ENCODE measurements around the gene KRTAP5-5. TPM values are rescaled to one million over a fixed set of nuclear protein-coding genes. Genes with fewer than 3 reads are reported as not detected.

KRTAP5-5 gene
- total and polyA plus RNA-seq, 10 donors: not detected

GRCh38 chr11:1674173-1675131, 44.9 kb downstream of the KRTAP5-5 start:
- TF ChIP-seq, protein P1, sequence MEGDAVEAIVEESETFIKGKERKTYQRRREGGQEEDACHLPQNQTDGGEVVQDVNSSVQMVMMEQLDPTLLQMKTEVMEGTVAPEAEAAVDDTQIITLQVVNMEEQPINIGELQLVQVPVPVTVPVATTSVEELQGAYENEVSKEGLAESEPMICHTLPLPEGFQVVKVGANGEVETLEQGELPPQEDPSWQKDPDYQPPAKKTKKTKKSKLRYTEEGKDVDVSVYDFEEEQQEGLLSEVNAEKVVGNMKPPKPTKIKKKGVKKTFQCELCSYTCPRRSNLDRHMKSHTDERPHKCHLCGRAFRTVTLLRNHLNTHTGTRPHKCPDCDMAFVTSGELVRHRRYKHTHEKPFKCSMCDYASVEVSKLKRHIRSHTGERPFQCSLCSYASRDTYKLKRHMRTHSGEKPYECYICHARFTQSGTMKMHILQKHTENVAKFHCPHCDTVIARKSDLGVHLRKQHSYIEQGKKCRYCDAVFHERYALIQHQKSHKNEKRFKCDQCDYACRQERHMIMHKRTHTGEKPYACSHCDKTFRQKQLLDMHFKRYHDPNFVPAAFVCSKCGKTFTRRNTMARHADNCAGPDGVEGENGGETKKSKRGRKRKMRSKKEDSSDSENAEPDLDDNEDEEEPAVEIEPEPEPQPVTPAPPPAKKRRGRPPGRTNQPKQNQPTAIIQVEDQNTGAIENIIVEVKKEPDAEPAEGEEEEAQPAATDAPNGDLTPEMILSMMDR (IDR thresholded peaks at IDR 0.05 in 8 of 11, conservative IDR thresholded peaks at IDR 0.05 in 3 of 11): no peak
- TF ChIP-seq POLR2AphosphoS5 (IDR thresholded peaks at IDR 0.05): no peak
- no peak for TF ChIP-seq POLR2A (IDR thresholded peaks at IDR 0.05)
- Histone ChIP-seq H3K36me3 (no peaks in the 10 kb centered on the region), H3K9me3 (no peaks in the 10 kb centered on the region), H3K4me3 (no peak overlapping the region), H3K27me3 (replicated peaks in 1 of 7) (peaks cover 0 to 47% (median 0%) of the 10 kb centered on the region in 7 donors), H3K27ac (peak overlapping the region in 4 of 8 donors; percentile 11 to 42 (median 22)), H3K4me1 (peaks cover 0 to 22% (median 8%) of the 10 kb centered on the region in 6 donors)
- DNase-seq: no peak
- WGBS, 5 donors: 64 to 82% (median 74%) methylated on average over 15 to 21 of the region's 21 CpGs
- intact Hi-C loops (cut with DNase I; ENCODE audit: low total_unique reads): no loop called here

- no peaks in the 10 kb centered on the region for H3K9me3 ChIP-seq
- DNase-seq: no peak
- H3K36me3 ChIP-seq: no peaks in the 10 kb centered on the region
- peaks cover 0 to 50% (median 0%) of the 10 kb centered on the region in 7 donors for H3K27me3 ChIP-seq (replicated peaks in 1 of 7)
- H3K4me3 ChIP-seq: no peak overlapping the region
- 75 to 89% (median 77%) methylated on average over 11 of the region's 11 CpGs for WGBS, 5 donors
- peaks cover 0 to 15% (median 8%) of the 10 kb centered on the region in 6 donors for H3K4me1 ChIP-seq
- intact Hi-C loops (cut with DNase I; ENCODE audit: low total_unique reads): no loop called here
- H3K27ac ChIP-seq: no peak overlapping the region
- no peak for TF ChIP-seq POLR2AphosphoS5 (IDR thresholded peaks at IDR 0.05)
Observed at GRCh38 chr11:1675536-1676228, 46.1 kb downstream of the KRTAP5-5 start.

DNA sequence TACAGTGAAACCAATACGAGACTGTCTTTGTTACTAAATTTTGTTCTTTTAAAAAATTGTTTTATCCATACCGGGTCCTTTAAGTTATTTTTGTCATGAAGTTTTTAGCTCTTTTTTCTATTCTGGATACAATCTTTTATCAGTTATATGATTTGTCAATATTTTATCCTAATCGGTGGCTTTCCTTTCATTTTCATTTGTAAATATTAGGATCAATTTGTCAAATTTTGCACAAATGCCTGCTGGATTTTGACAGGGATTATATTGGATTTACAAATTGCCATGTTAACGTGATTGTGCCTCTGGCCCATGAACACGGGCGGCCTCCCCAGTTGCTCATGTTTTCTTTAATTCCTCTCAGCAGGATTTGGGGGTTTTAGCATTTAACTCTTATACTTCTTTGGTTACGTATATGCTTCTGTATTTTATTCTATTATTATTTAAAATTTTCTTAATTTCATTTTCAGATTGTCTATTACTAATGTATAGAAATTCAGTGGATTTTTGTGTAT, 46.7 kb downstream of the KRTAP5-5 start:
- WGBS, 5 donors: 87 to 94% (median 91%) methylated on average over 7 of the region's 7 CpGs
- Histone ChIP-seq H3K4me1 (peaks cover 0 to 11% (median 7%) of the 10 kb centered on the region in 6 donors), H3K27me3 (replicated peaks in 1 of 7) (peaks cover 0 to 56% (median 0%) of the 10 kb centered on the region in 7 donors), H3K36me3 (no peaks in the 10 kb centered on the region), H3K9me3 (no peaks in the 10 kb centered on the region), H3K4me3 (no peak overlapping the region), H3K27ac (no peak overlapping the region)
- TF ChIP-seq, protein P1 (IDR thresholded peaks at IDR 0.05 in 8 of 11, conservative IDR thresholded peaks at IDR 0.05 in 3 of 11): no peak
- TF ChIP-seq POLR2AphosphoS5 (IDR thresholded peaks at IDR 0.05) (no peak), POLR2A (IDR thresholded peaks at IDR 0.05) (no peak)
- DNase-seq: no peak
- intact Hi-C loops (cut with DNase I; ENCODE audit: low total_unique reads): no loop called here

DNA sequence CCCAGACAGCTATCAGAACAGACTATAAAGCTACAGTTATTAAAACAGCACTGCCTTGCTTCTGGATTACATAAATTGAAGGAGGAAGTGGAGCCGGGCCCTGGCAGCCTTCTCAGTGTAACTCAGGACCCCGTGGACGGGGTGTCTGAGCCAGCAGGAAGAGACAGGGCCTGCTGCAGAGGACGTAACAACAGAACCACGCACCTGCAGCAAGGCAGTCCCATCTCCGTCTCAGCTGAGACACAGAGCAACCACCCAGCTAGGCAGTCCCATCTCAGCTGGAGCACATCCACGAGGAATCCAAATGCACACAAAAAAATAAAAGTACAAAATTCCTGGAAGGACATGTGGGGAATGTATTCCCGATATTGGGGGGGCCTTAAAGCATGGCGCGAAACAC, 50.3 kb downstream of the KRTAP5-5 start:
- DNase-seq: no peak
- Histone ChIP-seq H3K9me3 (no peaks in the 10 kb centered on the region), H3K4me3 (no peak overlapping the region), H3K36me3 (no peaks in the 10 kb centered on the region), H3K27ac (no peak overlapping the region), H3K4me1 (peaks cover 0 to 16% (median 3%) of the 10 kb centered on the region in 6 donors), H3K27me3 (replicated peaks in 1 of 7) (peaks cover 0 to 44% (median 0%) of the 10 kb centered on the region in 7 donors)
- intact Hi-C loops (cut with DNase I; ENCODE audit: low total_unique reads): no loop called here
- WGBS, 5 donors: 69 to 77% (median 76%) methylated on average over 10 of the region's 10 CpGs
- TF ChIP-seq POLR2AphosphoS5 (IDR thresholded peaks at IDR 0.05) (no peak), POLR2A (IDR thresholded peaks at IDR 0.05) (no peak)
- TF ChIP-seq, protein P1 (IDR thresholded peaks at IDR 0.05 in 8 of 11, conservative IDR thresholded peaks at IDR 0.05 in 3 of 11): no peak

Other genes starting within 250 kb of the KRTAP5-5 start
- under 1 TPM; 0.26 to 0.77 (median 0.47) TPM for gene BRSK2, start 239.8 kb upstream of the KRTAP5-5 start, total RNA-seq
- gene BRSK2, start 239.8 kb upstream of the KRTAP5-5 start, polyA plus RNA-seq: 1 to 10 TPM in 1 of 3 donors, under 1 TPM in 2; 0.17 to 1.5 (median 0.32) TPM
- 10 to 100 TPM; 28.1 to 49.8 (median 42.3) TPM for gene MOB2, start 143.0 kb upstream of the KRTAP5-5 start, total RNA-seq
- gene MOB2, start 143.0 kb upstream of the KRTAP5-5 start, polyA plus RNA-seq: 10 to 100 TPM; 30.5 to 51.5 (median 32.6) TPM
- 10 to 100 TPM in 1 of 7 donors, 1 to 10 TPM in 6; 1.4 to 18.4 (median 3.1) TPM for gene DUSP8, start 57.5 kb upstream of the KRTAP5-5 start, total RNA-seq
- gene DUSP8, start 57.5 kb upstream of the KRTAP5-5 start, polyA plus RNA-seq: 1 to 10 TPM in 1 of 3 donors, under 1 TPM in 2; 0.38 to 3.2 (median 0.87) TPM
- gene KRTAP5-1, start 44.5 kb upstream of the KRTAP5-5 start, total RNA-seq: not detected
- gene KRTAP5-1, start 44.5 kb upstream of the KRTAP5-5 start, polyA plus RNA-seq: not detected
- gene KRTAP5-2, start 31.5 kb upstream of the KRTAP5-5 start, total RNA-seq: not detected
- gene KRTAP5-2, start 31.5 kb upstream of the KRTAP5-5 start, polyA plus RNA-seq: not detected
- gene KRTAP5-3, start 21.3 kb upstream of the KRTAP5-5 start, total RNA-seq: not detected
- not detected for gene KRTAP5-3, start 21.3 kb upstream of the KRTAP5-5 start, polyA plus RNA-seq
- not detected for gene KRTAP5-4, start 7.6 kb upstream of the KRTAP5-5 start, total RNA-seq
- gene KRTAP5-4, start 7.6 kb upstream of the KRTAP5-5 start, polyA plus RNA-seq: not detected
- not detected for gene KRTAP5-6, start 67.4 kb downstream of the KRTAP5-5 start, total RNA-seq
- not detected for gene KRTAP5-6, start 67.4 kb downstream of the KRTAP5-5 start, polyA plus RNA-seq
- 10 to 100 TPM in 2 of 7 donors, 1 to 10 TPM in 5; 6.7 to 41.6 (median 8.2) TPM for gene IFITM10, start 120.8 kb downstream of the KRTAP5-5 start, total RNA-seq
- 1 to 10 TPM in 2 of 3 donors, under 1 TPM in 1; 0.80 to 6.9 (median 2.4) TPM for gene IFITM10, start 120.8 kb downstream of the KRTAP5-5 start, polyA plus RNA-seq
- 1,000 to 10,000 TPM in 2 of 7 donors, 100 to 1,000 TPM in 5; 653 to 1,234 (median 749) TPM for gene CTSD, start 134.2 kb downstream of the KRTAP5-5 start, total RNA-seq
- 1,000 to 10,000 TPM in 1 of 3 donors, 100 to 1,000 TPM in 2; 289 to 1,120 (median 418) TPM for gene CTSD, start 134.2 kb downstream of the KRTAP5-5 start, polyA plus RNA-seq
- gene SYT8, start 205.2 kb downstream of the KRTAP5-5 start, total RNA-seq: not detected
- gene SYT8, start 205.2 kb downstream of the KRTAP5-5 start, polyA plus RNA-seq: under 1 TPM in 1 of 3 donors, not detected in 2; 0.83 TPM
- gene TNNI2, start 209.2 kb downstream of the KRTAP5-5 start, total RNA-seq: 1 to 10 TPM; 2.3 to 8.6 (median 5.2) TPM
- 10 to 100 TPM in 2 of 3 donors, 1 to 10 TPM in 1; 7.3 to 21.8 (median 13.0) TPM for gene TNNI2, start 209.2 kb downstream of the KRTAP5-5 start, polyA plus RNA-seq
- gene LSP1, start 223.3 kb downstream of the KRTAP5-5 start, total RNA-seq: 100 to 1,000 TPM; 227 to 422 (median 358) TPM
- gene LSP1, start 223.3 kb downstream of the KRTAP5-5 start, polyA plus RNA-seq: 100 to 1,000 TPM; 136 to 350 (median 148) TPM